NT2/D1 (cell line): ENCODE results near the gene ANTXR1.

ENCODE experiments used
- DNase-seq: peaks from one replicate; pipeline ENCODE4 v3.0.0-alpha.2; 2011; ENCODE audit warnings: low read depth, low spot score
- H3K27me3 ChIP-seq: 2 replicates; pipeline ENCODE4 v1.6.0; 2011; ENCODE audit warnings: mild to moderate bottlenecking; ENCODE audit not compliant: insufficient read length, insufficient read depth
- H3K36me3 ChIP-seq: 2 replicates; pipeline ENCODE4 v1.6.1; 2011; ENCODE audit warnings: mild to moderate bottlenecking, low read length, mixed read lengths; ENCODE audit not compliant: insufficient read depth, insufficient read length
- H3K4me1 ChIP-seq: 2 replicates; pipeline ENCODE4 v1.5.1; 2011; ENCODE audit not compliant: insufficient read depth, insufficient read length
- H3K4me3 ChIP-seq: 2 replicates; pipeline ENCODE4 v1.5.1; 2011; ENCODE audit warnings: low read depth; ENCODE audit not compliant: insufficient read length
- H3K9ac ChIP-seq: 2 replicates; pipeline ENCODE4 v1.6.0; 2011; ENCODE audit warnings: low read depth; ENCODE audit not compliant: insufficient read length
- H3K9me3 ChIP-seq: 2 replicates; pipeline ENCODE4 v1.5.1; 2011; ENCODE audit warnings: mild to moderate bottlenecking, low read length; ENCODE audit not compliant: insufficient read depth
- SUZ12 ChIP-seq: IDR thresholded peaks from 2 replicates; pipeline ENCODE4 v1.6.1; 2011; ENCODE audit not compliant: insufficient read length, insufficient read depth; ENCODE audit errors: extremely low read depth
- YY1 ChIP-seq: IDR thresholded peaks from 2 replicates; pipeline ENCODE4 v1.6.1; 2011; ENCODE audit not compliant: insufficient read length, insufficient read depth
- ZNF274 ChIP-seq: IDR thresholded peaks from 2 replicates; pipeline ENCODE4 v1.6.1; 2011; ENCODE audit warnings: mild to moderate bottlenecking, low read depth, low read length

The ANTXR1 gene

GRCh38 chr2:69003731-69004130, 9.2 kb upstream of the ANTXR1 start:
- H3K9ac ChIP-seq: no peak overlapping the region
- H3K27me3 ChIP-seq: no peaks in the 10 kb centered on the region
- DNase-seq: no peak
- H3K9me3 ChIP-seq: no peaks in the 10 kb centered on the region
- no peak overlapping the region for H3K4me3 ChIP-seq
- no peak for TF ChIP-seq ZNF274
- no peak for TF ChIP-seq YY1
- TF ChIP-seq SUZ12: no peak
- no peaks in the 10 kb centered on the region for H3K36me3 ChIP-seq
- no peaks in the 10 kb centered on the region for H3K4me1 ChIP-seq

GRCh38 chr2:69007169-69007568, 5.8 kb upstream of the ANTXR1 start:
- Histone ChIP-seq H3K27me3 (no peaks in the 10 kb centered on the region), H3K4me3 (no peak overlapping the region), H3K36me3 (no peaks in the 10 kb centered on the region), H3K9me3 (no peaks in the 10 kb centered on the region), H3K9ac (no peak overlapping the region), H3K4me1 (no peaks in the 10 kb centered on the region)
- TF ChIP-seq SUZ12 (no peak), ZNF274 (no peak)
- no peak for DNase-seq

- Histone ChIP-seq H3K9ac (no peak overlapping the region), H3K4me1 (no peaks in the 10 kb centered on the region), H3K27me3 (no peaks in the 10 kb centered on the region), H3K4me3 (no peak overlapping the region), H3K36me3 (no peaks in the 10 kb centered on the region), H3K9me3 (no peaks in the 10 kb centered on the region)
- TF ChIP-seq SUZ12 (no peak), ZNF274 (no peak), YY1 (no peak)
- DNase-seq: no peak
Observed at GRCh38 chr2:69007603-69008002, 5.4 kb upstream of the ANTXR1 start.

GRCh38 chr2:69010437-69011194, 2.4 kb upstream of the ANTXR1 start:
- Histone ChIP-seq H3K4me1 (no peaks in the 10 kb centered on the region), H3K9ac (no peak overlapping the region), H3K27me3 (no peaks in the 10 kb centered on the region), H3K9me3 (no peaks in the 10 kb centered on the region), H3K36me3 (no peaks in the 10 kb centered on the region), H3K4me3 (no peak overlapping the region)
- TF ChIP-seq SUZ12: no peak
- TF ChIP-seq YY1: no peak
- TF ChIP-seq ZNF274: no peak
- no peak for DNase-seq

GRCh38 chr2:69011611-69012157, 1.3 kb upstream of the ANTXR1 start:
- Histone ChIP-seq H3K27me3 (no peaks in the 10 kb centered on the region), H3K9me3 (no peaks in the 10 kb centered on the region), H3K4me1 (no peaks in the 10 kb centered on the region), H3K9ac (no peak overlapping the region), H3K4me3 (no peak overlapping the region), H3K36me3 (no peaks in the 10 kb centered on the region)
- DNase-seq: no peak
- TF ChIP-seq SUZ12 (no peak), YY1 (no peak), ZNF274 (no peak)

GRCh38 chr2:69012310-69013141, 453 bp upstream of the ANTXR1 start:
- Histone ChIP-seq H3K4me3 (peak overlapping the region; percentile 87), H3K27me3 (no peaks in the 10 kb centered on the region), H3K9ac (no peak overlapping the region), H3K9me3 (no peaks in the 10 kb centered on the region), H3K4me1 (no peaks in the 10 kb centered on the region), H3K36me3 (no peaks in the 10 kb centered on the region)
- TF ChIP-seq ZNF274 (no peak), SUZ12 (no peak), YY1 (no peak)
- DNase-seq: no peak
